Aorta (tissue), 5 donors: ENCODE results near the gene TAF1B. TPM values are rescaled to one million over a fixed set of nuclear protein-coding genes. Genes with fewer than 3 reads are reported as not detected.

Source experiments
- ATAC-seq: fragments of 200-7000 bp; cut with Tn5 transposase; one replicate; pipeline ENCODE4 v1.9.1; 2022; ENCODE audit warnings: moderate library complexity; ENCODE audit not compliant: low FRiP score
- DNase-seq, 2 donors: peaks; one replicate each; pipeline ENCODE4 v3.0.0-alpha.2; 2020
- H3K27ac ChIP-seq, 2 donors: one replicate each; pipeline ENCODE4 v1.5.1; 2013; ENCODE audit warnings: low read length in 2 of 2, mild to moderate bottlenecking in 2 of 2, moderate library complexity in 2 of 2, control low read depth in 1 of 2, inconsistent platforms in 1 of 2, low read depth in 1 of 2
- H3K27me3 ChIP-seq, 2 donors: one replicate each; pipeline ENCODE4 v1.6.1; 2013; ENCODE audit warnings: control low read depth in 1 of 2, low read length in 1 of 2, mild to moderate bottlenecking in 1 of 2, moderate library complexity in 1 of 2; ENCODE audit not compliant: insufficient read depth in 2 of 2, control insufficient read depth in 1 of 2
- H3K36me3 ChIP-seq, 2 donors: one replicate each; pipeline ENCODE4 v1.6.1; 2013; ENCODE audit warnings: control low read depth in 1 of 2, low read length in 1 of 2, mild to moderate bottlenecking in 1 of 2; ENCODE audit not compliant: insufficient read depth in 2 of 2, control insufficient read depth in 1 of 2
- H3K4me1 ChIP-seq, 2 donors: one replicate each; pipeline ENCODE4 v1.6.1; 2013; ENCODE audit warnings: low read length in 2 of 2, control low read depth in 1 of 2, mild to moderate bottlenecking in 1 of 2, moderate library complexity in 1 of 2; ENCODE audit not compliant: insufficient read depth in 2 of 2, control insufficient read depth in 1 of 2
- H3K4me3 ChIP-seq, 2 donors: one replicate each; pipeline ENCODE4 v1.5.1; 2013; ENCODE audit warnings: low read length in 2 of 2, control low read depth in 1 of 2, mild to moderate bottlenecking in 1 of 2
- H3K9me3 ChIP-seq: one replicate; pipeline ENCODE4 v1.6.1; 2013; ENCODE audit warnings: mild to moderate bottlenecking, low read length; ENCODE audit not compliant: control insufficient read depth
- WGBS, 2 donors: extraction: QIAGEN DNeasy Blood & Tissue Kit; methylation state at CpG; one replicate each; pipeline ENCODE4 v1.1.7; 2013; 5-methylcytosine and 5-hydroxymethylcytosine counted together
- intact Hi-C, 2 donors: fragments of 100-400 bp; cut with DNase I; formaldehyde crosslinking; loops; one replicate each; pipeline versions ENCODE4 v1.14.2 to v1.15.0; 2022
- polyA plus RNA-seq, 2 donors: library from polyadenylated mRNA; stranded (reverse); fragments of 200-250 nt; gene quantifications; one replicate each; pipeline ENCODE4 v1.2.3, GENCODE V29; 2013
- total RNA-seq, 2 donors: library from RNA; stranded (reverse); fragmentation: NEBNext Ultra II Directional; extraction: Animal tissue kit (Norgen Biotek cat#: 25700); gene quantifications; one replicate each; pipeline ENCODE4 v1.2.1, GENCODE V29; 2021
- donor health status: healthy with polysubstance abuse.
- donor health status: Bipolar disorder and iron deficiency.
- donor health status: DM: no; HTN: no; CAD: no.
- donor health status: DM: no; HTN: no; CAD: no.
- donor health status: DM: yes; HTN: yes; CAD: no.

TAF1B gene
- total and polyA plus RNA-seq, 4 donors: 2.8 to 21.9 (median 12.8) TPM

- no peak overlapping the region for H3K4me3 ChIP-seq
- DNase-seq (no peak), ATAC-seq (no peak)
- H3K36me3 ChIP-seq: no peaks in the 10 kb centered on the region
- intact Hi-C loops: no loop called here
- H3K9me3 ChIP-seq: no peaks in the 10 kb centered on the region
- no peaks in the 10 kb centered on the region for H3K4me1 ChIP-seq
- no peak overlapping the region for H3K27ac ChIP-seq
- H3K27me3 ChIP-seq: no peaks in the 10 kb centered on the region
- 94% methylated on average over 4 of the region's 4 CpGs for WGBS, 2 donors
Observed at GRCh38 chr2:9837451-9837850, 5.8 kb upstream of the TAF1B start.

DNA sequence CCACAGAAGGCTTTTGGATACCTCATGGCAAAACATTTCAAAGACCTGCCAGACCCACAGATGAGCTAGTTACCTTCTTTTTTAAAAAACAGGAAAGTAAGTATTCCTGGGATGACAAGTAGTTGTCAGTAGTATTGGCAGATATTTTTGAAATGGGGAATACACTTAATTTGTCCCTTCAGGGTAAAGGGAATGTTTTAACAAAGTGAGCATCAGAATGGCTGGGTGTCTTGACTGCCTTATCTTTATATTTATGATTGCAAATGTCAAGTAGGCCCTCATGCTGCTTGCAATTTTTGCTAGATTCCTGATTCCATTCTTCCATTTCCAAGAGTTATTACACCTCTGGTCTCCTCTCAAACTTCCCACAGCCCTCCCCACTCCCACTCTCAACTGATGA lies 4.9 kb upstream of the TAF1B start:
- H3K4me1 ChIP-seq: no peaks in the 10 kb centered on the region
- H3K27ac ChIP-seq: no peak overlapping the region
- H3K4me3 ChIP-seq: no peak overlapping the region
- intact Hi-C loops: no loop called here
- H3K9me3 ChIP-seq: no peaks in the 10 kb centered on the region
- no peak for DNase-seq
- no peaks in the 10 kb centered on the region for H3K36me3 ChIP-seq
- ATAC-seq: no peak
- H3K27me3 ChIP-seq: no peaks in the 10 kb centered on the region

GRCh38 chr2:9842487-9843228 lies 616 bp upstream of the TAF1B start:
- Histone ChIP-seq H3K36me3 (peaks cover 0 to 3% of the 10 kb centered on the region in 2 donors), H3K4me3 (peak overlapping the region; percentile 39 to 68), H3K4me1 (no peaks in the 10 kb centered on the region), H3K27ac (peak overlapping the region in 1 of 2 donors; percentile 11), H3K27me3 (no peaks in the 10 kb centered on the region), H3K9me3 (no peaks in the 10 kb centered on the region)
- ATAC-seq: no peak
- intact Hi-C loops: loop anchor here in 1 of 2 donors (5.0 kb wide), 1 partner anchor 110 kb away; the partner anchor contains the start of gene GRHL1
- WGBS, 2 donors: 20 to 22% methylated on average over 21 of the region's 21 CpGs
- peak in 1 of 2 donors; percentile 55 for DNase-seq

GRCh38 chr2:9844036-9844483 lies 786 bp downstream of the TAF1B start:
- WGBS, 2 donors: 26 to 30% methylated on average over 15 of the region's 15 CpGs
- H3K4me1 ChIP-seq: no peaks in the 10 kb centered on the region
- H3K27ac ChIP-seq: no peak overlapping the region
- H3K27me3 ChIP-seq: no peaks in the 10 kb centered on the region
- H3K9me3 ChIP-seq: no peaks in the 10 kb centered on the region
- ATAC-seq (no peak), DNase-seq (no peak)
- H3K36me3 ChIP-seq: peaks cover 0 to 3% of the 10 kb centered on the region in 2 donors
- peak overlapping the region; percentile 51 to 68 for H3K4me3 ChIP-seq
- intact Hi-C loops: loop anchor here in 1 of 2 donors (5.0 kb wide), 1 partner anchor 108 kb away; the partner anchor contains the start of gene GRHL1

- intact Hi-C loops: loop anchor here in 1 of 2 donors (5.0 kb wide), 1 partner anchor 108 kb away; the partner anchor contains the start of gene GRHL1
- H3K9me3 ChIP-seq: no peaks in the 10 kb centered on the region
- no peak overlapping the region for H3K27ac ChIP-seq
- ATAC-seq (no peak), DNase-seq (no peak)
- no peak overlapping the region for H3K4me3 ChIP-seq
- peaks cover 0 to 3% of the 10 kb centered on the region in 2 donors for H3K36me3 ChIP-seq
- no peaks in the 10 kb centered on the region for H3K27me3 ChIP-seq
- 60 to 78% methylated on average over 5 of the region's 5 CpGs for WGBS, 2 donors
- no peaks in the 10 kb centered on the region for H3K4me1 ChIP-seq
Observed at GRCh38 chr2:9844576-9844975, 1.3 kb downstream of the TAF1B start.

DNA sequence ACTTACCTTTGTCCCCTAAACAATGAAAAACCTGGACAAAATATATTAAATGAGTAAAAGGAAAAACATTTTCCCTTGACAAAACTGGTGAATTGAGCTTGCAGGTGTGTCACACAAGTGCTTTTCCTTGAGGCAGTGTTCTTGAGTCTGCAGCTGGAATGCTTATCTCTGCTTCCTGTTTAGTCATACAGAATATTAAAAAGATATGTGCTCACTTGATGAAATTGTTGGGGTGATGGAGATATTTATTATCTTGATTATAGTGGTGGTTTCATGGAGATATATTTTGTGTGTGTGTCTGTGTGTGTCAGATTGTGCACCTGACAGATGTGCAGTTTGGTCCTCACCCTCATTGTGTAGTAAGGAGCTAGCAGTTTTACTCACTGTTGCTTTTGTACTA lies 3.3 kb downstream of the TAF1B start:
- Histone ChIP-seq H3K4me3 (no peak overlapping the region), H3K27ac (no peak overlapping the region), H3K4me1 (no peaks in the 10 kb centered on the region), H3K36me3 (peaks cover 0 to 5% of the 10 kb centered on the region in 2 donors), H3K27me3 (no peaks in the 10 kb centered on the region), H3K9me3 (no peaks in the 10 kb centered on the region)
- intact Hi-C loops: no loop called here
- DNase-seq: no peak
- ATAC-seq: no peak

- DNase-seq (no peak), ATAC-seq (no peak)
- 40 to 50% methylated on average over 4 of the region's 4 CpGs for WGBS, 2 donors
- intact Hi-C loops: no loop called here
- Histone ChIP-seq H3K27ac (no peak overlapping the region), H3K9me3 (no peaks in the 10 kb centered on the region), H3K4me1 (no peaks in the 10 kb centered on the region), H3K36me3 (peaks cover 0 to 8% of the 10 kb centered on the region in 2 donors), H3K4me3 (no peak overlapping the region), H3K27me3 (no peaks in the 10 kb centered on the region)
Observed at GRCh38 chr2:9847140-9847539, 3.9 kb downstream of the TAF1B start.

GRCh38 chr2:9852881-9853280 lies 9.6 kb downstream of the TAF1B start:
- H3K27ac ChIP-seq: no peak overlapping the region
- 88 to 91% methylated on average over 2 of the region's 2 CpGs for WGBS, 2 donors
- intact Hi-C loops: no loop called here
- no peaks in the 10 kb centered on the region for H3K4me1 ChIP-seq
- ATAC-seq: no peak
- H3K36me3 ChIP-seq: peaks cover 9 to 10% of the 10 kb centered on the region in 2 donors
- no peaks in the 10 kb centered on the region for H3K27me3 ChIP-seq
- no peaks in the 10 kb centered on the region for H3K9me3 ChIP-seq
- DNase-seq: no peak
- H3K4me3 ChIP-seq: no peak overlapping the region
